Type B pancreatic cell (in vitro differentiated cells): ENCODE results near the gene BPIFB2. TPM values are rescaled to one million over a fixed set of nuclear protein-coding genes. Genes with fewer than 3 reads are reported as not detected.

Experiments
- DNase-seq: peaks from one replicate; pipeline ENCODE4 v3.0.0; 2021; ENCODE audit warnings: mixed read lengths; ENCODE audit not compliant: unreplicated experiment; ENCODE audit errors: extremely low spot score
- H3K27ac Mint-ChIP-seq: 2 replicates; pipeline ENCODE4 v1.8.0; 2021; ENCODE audit warnings: mild to moderate bottlenecking, mixed read lengths
- H3K27me3 Mint-ChIP-seq: 2 replicates; pipeline ENCODE4 v1.8.0; 2021; ENCODE audit warnings: mixed read lengths
- H3K36me3 Mint-ChIP-seq: 2 replicates; pipeline ENCODE4 v1.8.0; 2021; ENCODE audit warnings: mixed read lengths
- H3K4me1 Mint-ChIP-seq: one replicate; pipeline ENCODE4 v1.8.0; 2021; ENCODE audit warnings: mixed read lengths; ENCODE audit not compliant: unreplicated experiment
- H3K4me3 Mint-ChIP-seq: 2 replicates; pipeline ENCODE4 v1.8.0; 2021; ENCODE audit warnings: mild to moderate bottlenecking, mixed read lengths
- H3K9me3 Mint-ChIP-seq: 2 replicates; pipeline ENCODE4 v1.8.0; 2021; ENCODE audit warnings: mixed read lengths
- CTCF ChIP-seq: fragments of 200-600 bp; sonication (generic); conservative IDR thresholded peaks from 2 replicates; pipeline ENCODE4 v1.5.0; 2021; ENCODE audit warnings: antibody characterized with exemption, mild to moderate bottlenecking
- total RNA-seq: library from RNA; stranded (reverse); gene quantifications from 2 replicates; pipeline ENCODE4 v1.2.1, GENCODE V29; 2021; ENCODE audit warnings: low replicate concordance

Gene BPIFB2
- total RNA-seq, 1 donor from 2014 or later: 0.22 TPM

- TF ChIP-seq CTCF: no peak
- Mint-ChIP-seq H3K27ac (no peak overlapping the region), H3K27me3 (peaks cover 46% of the 10 kb centered on the region), H3K36me3 (no peaks in the 10 kb centered on the region), H3K4me1 (peaks cover 4% of the 10 kb centered on the region), H3K9me3 (no peaks in the 10 kb centered on the region), H3K4me3 (no peak overlapping the region)
- no peak for DNase-seq
These were observed 9.1 kb downstream of the BPIFB2 start for GRCh38 chr20:33016581-33017109.

- peaks cover 4% of the 10 kb centered on the region for H3K4me1 Mint-ChIP-seq
- H3K4me3 Mint-ChIP-seq: no peak overlapping the region
- H3K27me3 Mint-ChIP-seq: peaks cover 42% of the 10 kb centered on the region
- no peak for TF ChIP-seq CTCF
- no peak for DNase-seq
- H3K36me3 Mint-ChIP-seq: no peaks in the 10 kb centered on the region
- H3K9me3 Mint-ChIP-seq: no peaks in the 10 kb centered on the region
- no peak overlapping the region for H3K27ac Mint-ChIP-seq
These were observed 10.0 kb downstream of the BPIFB2 start for GRCh38 chr20:33017542-33017941.

- Mint-ChIP-seq H3K27ac (no peak overlapping the region), H3K36me3 (no peaks in the 10 kb centered on the region), H3K27me3 (peaks cover 42% of the 10 kb centered on the region), H3K4me1 (peaks cover 4% of the 10 kb centered on the region), H3K9me3 (no peaks in the 10 kb centered on the region), H3K4me3 (no peak overlapping the region)
- no peak for TF ChIP-seq CTCF
- DNase-seq: no peak
These were observed 10.8 kb downstream of the BPIFB2 start for GRCh38 chr20:33018169-33018931.

- H3K9me3 Mint-ChIP-seq: no peaks in the 10 kb centered on the region
- H3K36me3 Mint-ChIP-seq: no peaks in the 10 kb centered on the region
- peaks cover 40% of the 10 kb centered on the region for H3K27me3 Mint-ChIP-seq
- no peak overlapping the region for H3K27ac Mint-ChIP-seq
- DNase-seq: no peak
- no peak overlapping the region for H3K4me3 Mint-ChIP-seq
- TF ChIP-seq CTCF: no peak
- peaks cover 4% of the 10 kb centered on the region for H3K4me1 Mint-ChIP-seq
These were observed 12.2 kb downstream of the BPIFB2 start for GRCh38 chr20:33019465-33020277.

- Mint-ChIP-seq H3K27me3 (peaks cover 31% of the 10 kb centered on the region), H3K4me1 (no peaks in the 10 kb centered on the region), H3K36me3 (no peaks in the 10 kb centered on the region), H3K4me3 (no peak overlapping the region), H3K9me3 (no peaks in the 10 kb centered on the region), H3K27ac (no peak overlapping the region)
- DNase-seq: no peak
- no peak for TF ChIP-seq CTCF
These were observed 13.0 kb downstream of the BPIFB2 start for GRCh38 chr20:33020278-33021161.
